Measurements from ENCODE around the gene TRMT44. TPM values are rescaled to one million over a fixed set of nuclear protein-coding genes. Genes with fewer than 3 reads are reported as not detected.

The TRMT44 gene
- total and polyA plus RNA-seq, 2 donors (not counting 1 experiment from before 2014, with no cell fraction given) = 13.3 to 37.4 TPM

DNA sequence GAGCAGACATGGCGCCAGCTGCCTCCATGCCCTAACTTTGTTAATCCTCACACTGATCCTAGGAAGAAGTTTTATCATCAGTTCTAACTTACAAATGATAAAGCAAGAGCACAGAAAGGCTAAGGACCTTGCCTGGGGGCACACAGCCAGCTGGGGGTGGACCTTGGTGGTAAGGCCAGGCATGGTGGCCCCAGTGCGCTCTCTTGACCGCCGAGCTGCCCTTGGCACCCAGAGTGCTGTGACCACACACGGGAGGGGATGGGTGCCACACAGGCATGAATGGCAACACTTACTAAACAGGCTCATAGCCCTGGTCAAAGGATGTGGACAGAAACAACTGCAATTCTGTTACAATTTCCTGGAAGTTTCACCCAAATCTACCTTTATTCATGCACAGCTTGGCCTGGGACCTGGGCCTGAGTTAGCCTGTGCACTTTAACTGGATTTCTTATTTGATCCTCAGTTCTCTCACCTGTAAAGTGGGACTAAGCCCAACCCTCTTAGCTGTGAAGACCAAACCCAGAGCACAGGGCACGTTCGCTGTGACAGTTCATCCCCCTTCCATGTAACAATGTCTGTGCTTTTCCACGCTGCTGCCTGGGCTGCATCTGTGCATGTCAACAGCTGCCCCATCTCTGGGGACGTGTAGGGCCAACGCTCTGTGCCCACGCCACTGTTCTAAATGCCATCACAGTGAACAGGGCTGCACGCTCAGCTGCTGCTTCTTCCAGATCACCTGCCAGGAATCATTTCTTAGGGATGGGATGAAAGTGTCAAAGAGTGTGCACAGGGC is 44.9 kb upstream of the TRMT44 start:
- H3K9ac ChIP-seq (ENCODE audit: low read length) = no peak overlapping the region
- no peaks in the 10 kb centered on the region for H3K79me2 ChIP-seq (ENCODE audit: control insufficient read depth, insufficient read depth, low read length)
- H3K4me2 ChIP-seq (replicated peaks; ENCODE audit: low read depth, low read length, poor library complexity, severe bottlenecking) = no peak overlapping the region
- ATAC-seq (ENCODE audit: low read depth) = no peak
- Mint-ChIP-seq H3K4me1 (peaks cover 6% of the 10 kb centered on the region), H3K9me3 (ENCODE audit: insufficient read depth) (no peaks in the 10 kb centered on the region), H3K4me3 (no peak overlapping the region), H3K27me3 (no peaks in the 10 kb centered on the region), H3K27ac (no peak overlapping the region)
- DNase-seq = no peak
- H4K20me1 ChIP-seq (ENCODE audit: control insufficient read depth, insufficient read depth, low read length, poor library complexity, severe bottlenecking) = no peaks in the 10 kb centered on the region
- TF ChIP-seq EZH2 (IDR thresholded peaks at IDR 0.05; ENCODE audit: borderline replicate concordance, insufficient read depth, low read depth, low read length, poor library complexity, severe bottlenecking) (no peak), CTCF (IDR thresholded peaks at IDR 0.05) (no peak)
- no peak overlapping the region for H3K4me3 ChIP-seq (ENCODE audit: control extremely low read depth in 1 of 5, extremely low read depth in 1 of 5, insufficient read depth in 1 of 5, low read depth in 2 of 5, low read length in 4 of 5)
- ChIA-PET POLR2A (no interaction called here), CTCF (no interaction called here)
- H2AFZ ChIP-seq (ENCODE audit: insufficient read depth, low read depth, low read length, poor library complexity, severe bottlenecking) = no peak overlapping the region
- H3K27me3 ChIP-seq (replicated peaks in 1 of 4; ENCODE audit: control extremely low read depth in 1 of 4, control insufficient read depth in 3 of 4, insufficient read depth in 4 of 4, low read length in 3 of 4) = no peaks in the 10 kb centered on the region
- no peaks in the 10 kb centered on the region for H3K4me1 ChIP-seq (ENCODE audit: control insufficient read depth in 2 of 2, insufficient read depth in 2 of 2, low read length in 2 of 2)
- 90% methylated on average over 10 of the region's 12 CpGs for WGBS (ENCODE audit: insufficient coverage)
- H3K9me3 ChIP-seq (ENCODE audit: control extremely low read depth in 1 of 3, control insufficient read depth in 2 of 3, insufficient read depth in 1 of 3, low read length in 2 of 3) = peaks cover 0 to 4% (median 0%) of the 10 kb centered on the region in 3 donors
- H3K27ac ChIP-seq (ENCODE audit: low read length in 2 of 2) = no peak overlapping the region
- peaks cover 0 to 10% of the 10 kb centered on the region in 2 experiments for H3K36me3 ChIP-seq (replicated peaks in 1 of 2; ENCODE audit: control extremely low read depth in 1 of 2, control insufficient read depth in 1 of 2, extremely low read depth in 1 of 2, insufficient read depth in 2 of 2, low read length in 1 of 2)
- intact Hi-C loops (cut with micrococcal nuclease) = no loop called here

- CTCF ChIA-PET = no interaction called here
- intact Hi-C loops (cut with micrococcal nuclease) = no loop called here
- no peaks in the 10 kb centered on the region for H3K9me3 Mint-ChIP-seq (ENCODE audit: insufficient read depth)
- ATAC-seq (ENCODE audit: low read depth) = no peak
- H3K4me1 Mint-ChIP-seq = peaks cover 2% of the 10 kb centered on the region
- no peak overlapping the region for H3K27ac Mint-ChIP-seq
- H3K27me3 ChIP-seq (replicated peaks in 1 of 4; ENCODE audit: control extremely low read depth in 1 of 4, control insufficient read depth in 3 of 4, insufficient read depth in 4 of 4, low read length in 3 of 4) = no peaks in the 10 kb centered on the region
- no peaks in the 10 kb centered on the region for H4K20me1 ChIP-seq (ENCODE audit: control insufficient read depth, insufficient read depth, low read length, poor library complexity, severe bottlenecking)
- no peak for DNase-seq
- WGBS (ENCODE audit: insufficient coverage) = 98% methylated on average over 23 of the region's 27 CpGs
- H2AFZ ChIP-seq (ENCODE audit: insufficient read depth, low read depth, low read length, poor library complexity, severe bottlenecking) = no peak overlapping the region
- no peak overlapping the region for H3K4me3 Mint-ChIP-seq
- H3K4me3 ChIP-seq (ENCODE audit: control extremely low read depth in 1 of 5, extremely low read depth in 1 of 5, insufficient read depth in 1 of 5, low read depth in 2 of 5, low read length in 4 of 5) = no peak overlapping the region
- TF ChIP-seq EZH2 (IDR thresholded peaks at IDR 0.05; ENCODE audit: borderline replicate concordance, insufficient read depth, low read depth, low read length, poor library complexity, severe bottlenecking) = no peak
- no peak for TF ChIP-seq CTCF (IDR thresholded peaks at IDR 0.05)
- peaks cover 0 to 6% of the 10 kb centered on the region in 2 experiments for H3K36me3 ChIP-seq (replicated peaks in 1 of 2; ENCODE audit: control extremely low read depth in 1 of 2, control insufficient read depth in 1 of 2, extremely low read depth in 1 of 2, insufficient read depth in 2 of 2, low read length in 1 of 2)
- no peak overlapping the region for H3K9ac ChIP-seq (ENCODE audit: low read length)
- H3K4me1 ChIP-seq (ENCODE audit: control insufficient read depth in 2 of 2, insufficient read depth in 2 of 2, low read length in 2 of 2) = no peaks in the 10 kb centered on the region
- no peaks in the 10 kb centered on the region for H3K27me3 Mint-ChIP-seq
- POLR2A ChIA-PET = no interaction called here
- H3K4me2 ChIP-seq (replicated peaks; ENCODE audit: low read depth, low read length, poor library complexity, severe bottlenecking) = no peak overlapping the region
- no peaks in the 10 kb centered on the region for H3K79me2 ChIP-seq (ENCODE audit: control insufficient read depth, insufficient read depth, low read length)
- no peak overlapping the region for H3K27ac ChIP-seq (ENCODE audit: low read length in 2 of 2)
- peaks cover 0 to 4% (median 0%) of the 10 kb centered on the region in 3 donors for H3K9me3 ChIP-seq (ENCODE audit: control extremely low read depth in 1 of 3, control insufficient read depth in 2 of 3, insufficient read depth in 1 of 3, low read length in 2 of 3)
Measured at GRCh38 chr4:8396762-8397406, 43.7 kb upstream of the TRMT44 start.
